Cardiac fibroblast (primary cell): ENCODE results near the gene TMEM87A.
A peak's percentile ranks its signal among the peaks of the same experiment; 100 is the strongest.
"Not testable (repeated sequence)": the region's sequence is repeated elsewhere in the genome, so short reads cannot be mapped to it uniquely, and the experiment has no call there.

Experiments used
- DNase-seq, 2 donors: peaks; one replicate each; pipeline versions ENCODE4 v3.0.0 to v3.0.0-alpha.2; 2010; ENCODE audit warnings: low read depth in 2 of 2
- H3K4me3 ChIP-seq, 2 donors: replicated peaks in 1 of 2; 1 replicate in 1 of 2; 2 replicates in 1 of 2; pipeline ENCODE4 v1.5.1; 2011; ENCODE audit warnings: low read depth in 2 of 2, low read length in 2 of 2, mild to moderate bottlenecking in 2 of 2, moderate library complexity in 1 of 2
- TF ChIP-seq, protein P1 (sequence below): IDR thresholded peaks from one replicate; pipeline ENCODE4 v1.5.1; 2011; ENCODE audit warnings: low read depth, mild to moderate bottlenecking, low read length, inconsistent platforms

TMEM87A gene

GRCh38 chr15:42233107-42233506 lies 40.1 kb downstream of the TMEM87A start:
- TF ChIP-seq, protein P1, sequence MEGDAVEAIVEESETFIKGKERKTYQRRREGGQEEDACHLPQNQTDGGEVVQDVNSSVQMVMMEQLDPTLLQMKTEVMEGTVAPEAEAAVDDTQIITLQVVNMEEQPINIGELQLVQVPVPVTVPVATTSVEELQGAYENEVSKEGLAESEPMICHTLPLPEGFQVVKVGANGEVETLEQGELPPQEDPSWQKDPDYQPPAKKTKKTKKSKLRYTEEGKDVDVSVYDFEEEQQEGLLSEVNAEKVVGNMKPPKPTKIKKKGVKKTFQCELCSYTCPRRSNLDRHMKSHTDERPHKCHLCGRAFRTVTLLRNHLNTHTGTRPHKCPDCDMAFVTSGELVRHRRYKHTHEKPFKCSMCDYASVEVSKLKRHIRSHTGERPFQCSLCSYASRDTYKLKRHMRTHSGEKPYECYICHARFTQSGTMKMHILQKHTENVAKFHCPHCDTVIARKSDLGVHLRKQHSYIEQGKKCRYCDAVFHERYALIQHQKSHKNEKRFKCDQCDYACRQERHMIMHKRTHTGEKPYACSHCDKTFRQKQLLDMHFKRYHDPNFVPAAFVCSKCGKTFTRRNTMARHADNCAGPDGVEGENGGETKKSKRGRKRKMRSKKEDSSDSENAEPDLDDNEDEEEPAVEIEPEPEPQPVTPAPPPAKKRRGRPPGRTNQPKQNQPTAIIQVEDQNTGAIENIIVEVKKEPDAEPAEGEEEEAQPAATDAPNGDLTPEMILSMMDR, result no peak
- no peak for DNase-seq
- no peak overlapping the region for H3K4me3 ChIP-seq

- no peak overlapping the region for H3K4me3 ChIP-seq
- TF ChIP-seq, protein P1, result no peak
- DNase-seq, result no peak
Measured at GRCh38 chr15:42232606-42233005, 40.6 kb downstream of the TMEM87A start.

- TF ChIP-seq, protein P1, result no peak
- H3K4me3 ChIP-seq, result no peak overlapping the region
- DNase-seq, result no peak
Measured at GRCh38 chr15:42231088-42231487, 42.1 kb downstream of the TMEM87A start.

GRCh38 chr15:42228981-42229380 lies 44.3 kb downstream of the TMEM87A start:
- not testable (repeated sequence) for H3K4me3 ChIP-seq, DNase-seq

DNA sequence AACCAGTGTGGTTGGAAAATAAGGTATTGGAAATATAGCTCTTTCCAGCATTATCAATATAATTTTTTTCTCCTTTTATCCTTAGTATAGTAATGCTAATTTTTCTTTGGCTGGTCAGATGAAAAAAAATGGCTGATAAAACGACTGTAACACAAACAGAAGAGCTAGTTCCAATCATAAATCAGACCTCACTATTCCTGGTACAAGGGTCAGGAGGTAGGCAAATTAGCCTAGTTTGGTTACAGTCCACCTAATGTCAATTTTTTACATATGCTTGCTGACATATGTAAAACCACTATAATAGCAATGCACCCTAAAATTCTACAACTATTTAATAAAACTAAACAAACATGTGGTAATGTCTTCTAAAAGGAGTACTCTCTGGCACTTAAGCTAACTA lies 45.2 kb downstream of the TMEM87A start:
- TF ChIP-seq, protein P1, result no peak
- no peak overlapping the region for H3K4me3 ChIP-seq
- DNase-seq, result no peak

GRCh38 chr15:42226648-42227047 lies 46.6 kb downstream of the TMEM87A start:
- TF ChIP-seq, protein P1, result no peak
- DNase-seq, result no peak
- H3K4me3 ChIP-seq, result no peak overlapping the region

DNA sequence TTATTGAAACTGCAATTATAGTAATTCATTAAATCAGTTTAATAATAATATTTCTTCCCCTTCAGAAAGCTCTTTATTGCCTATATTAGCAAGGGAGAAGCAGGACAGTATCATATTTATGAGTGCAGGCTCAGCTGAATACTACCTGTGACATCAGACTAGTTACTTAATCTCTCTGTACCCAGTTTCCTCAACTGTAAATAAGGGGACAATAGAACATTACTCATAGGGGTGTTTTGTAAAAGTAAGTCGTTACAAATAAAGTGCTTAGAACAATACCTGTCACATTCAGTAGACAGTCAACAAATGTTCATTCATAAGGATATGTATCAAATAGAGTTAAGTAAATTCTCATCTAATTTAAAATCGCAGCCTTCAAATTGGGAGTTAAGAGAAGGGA lies 53.0 kb downstream of the TMEM87A start:
- TF ChIP-seq, protein P1, result no peak
- H3K4me3 ChIP-seq, result no peak overlapping the region
- DNase-seq, result peak in 1 of 2 donors; percentile 42
